HS-5 (cell line): ENCODE measurements around the gene MYO18B.

Source experiments
- DNase-seq: peaks from one replicate; pipeline ENCODE4 v3.0.0-alpha.2; 2012; ENCODE audit warnings: low read depth

The MYO18B gene

GRCh38 chr22:25902402-25902801 lies 160.4 kb downstream of the MYO18B start:
- no peak for DNase-seq

GRCh38 chr22:25903294-25903693 lies 161.3 kb downstream of the MYO18B start:
- no peak for DNase-seq

GRCh38 chr22:25908212-25908611 lies 166.2 kb downstream of the MYO18B start:
- DNase-seq: no peak

GRCh38 chr22:25908755-25909154 lies 166.8 kb downstream of the MYO18B start:
- DNase-seq: no peak

- no peak for DNase-seq
Observed at GRCh38 chr22:25909614-25910387, 167.8 kb downstream of the MYO18B start.

GRCh38 chr22:25911243-25911972 lies 169.4 kb downstream of the MYO18B start:
- DNase-seq: no peak

- no peak for DNase-seq
Observed at GRCh38 chr22:25919452-25919851, 177.5 kb downstream of the MYO18B start.

GRCh38 chr22:25922141-25922540 lies 180.2 kb downstream of the MYO18B start:
- no peak for DNase-seq

- DNase-seq: no peak
Observed at GRCh38 chr22:25923914-25924313, 181.9 kb downstream of the MYO18B start.

- no peak for DNase-seq
Observed at GRCh38 chr22:25928038-25928437, 186.1 kb downstream of the MYO18B start.

- DNase-seq: no peak
Observed at GRCh38 chr22:25929321-25929878, 187.4 kb downstream of the MYO18B start.

- no peak for DNase-seq
Observed at GRCh38 chr22:25930083-25930482, 188.1 kb downstream of the MYO18B start.

GRCh38 chr22:25930788-25931310 lies 188.9 kb downstream of the MYO18B start:
- no peak for DNase-seq

- DNase-seq: no peak
Observed at GRCh38 chr22:25933158-25933788, 191.3 kb downstream of the MYO18B start.

- DNase-seq: no peak
Observed at GRCh38 chr22:25935266-25936058, 193.5 kb downstream of the MYO18B start.

GRCh38 chr22:25938151-25938550 lies 196.2 kb downstream of the MYO18B start:
- no peak for DNase-seq

GRCh38 chr22:25939384-25939783 lies 197.4 kb downstream of the MYO18B start:
- no peak for DNase-seq

GRCh38 chr22:25940479-25940878 lies 198.5 kb downstream of the MYO18B start:
- DNase-seq: no peak

- no peak for DNase-seq
Observed at GRCh38 chr22:25941365-25941960, 199.5 kb downstream of the MYO18B start.

GRCh38 chr22:25942115-25942855 lies 200.3 kb downstream of the MYO18B start:
- DNase-seq: no peak
